Endothelial cell of umbilical vein (primary cell): ENCODE data around the gene PPM1F. TPM values are rescaled to one million over a fixed set of nuclear protein-coding genes. Genes with fewer than 3 reads are reported as not detected.

Experiments
- BruUV-seq: library from RNA; stranded (reverse); fragments of 400-500 nt; replicated peaks from 2 replicates; lab custom pipeline; 2021; lab: Mats Ljungman, UMichigan
- CTCF ChIA-PET: fragments of 300-600, 350-600 bp; sonication (Branson Sonifier 250); formaldehyde crosslinking; loops from one replicate; lab custom pipeline; 2021; ENCODE audit warnings: antibody characterized with exemption, inconsistent platforms; lab: Charles Lee
- POLR2A ChIA-PET: fragments of 300-600, 350-600 bp; sonication (Branson Sonifier 250); formaldehyde crosslinking; loops from one replicate; lab custom pipeline; 2021; ENCODE audit warnings: antibody characterized with exemption, inconsistent platforms; lab: Charles Lee
- DNase-seq: peaks from one replicate; pipeline ENCODE4 v3.0.0-alpha.2; 2011; ENCODE audit warnings: low read depth, low spot score
- FAIRE-seq: peaks from 2 replicates; lab custom pipeline; 2011; peaks lifted over from hg19 to GRCh38; lab: Jason Lieb, UNC
- H2AFZ ChIP-seq: 2 replicates; pipeline ENCODE4 v1.6.0; 2012; ENCODE audit warnings: low read depth, low read length, control low read depth, inconsistent platforms
- H3K27ac ChIP-seq: 2 replicates; pipeline ENCODE4 v1.5.1; 2011; ENCODE audit warnings: low read depth, mild to moderate bottlenecking, control low read depth, low read length, moderate library complexity; ENCODE audit not compliant: insufficient read depth
- H3K27me3 ChIP-seq, 2 experiments: 2 replicates each; pipeline versions ENCODE4 v1.6.0 to v1.6.1; 2011; ENCODE audit warnings: low read length in 2 of 2, mixed read lengths in 1 of 2; ENCODE audit not compliant: control insufficient read depth in 2 of 2, insufficient read depth in 2 of 2
- H3K36me3 ChIP-seq, 2 experiments: 2 replicates in 1 of 2; 3 replicates in 1 of 2; pipeline ENCODE4 v1.5.1; 2011; ENCODE audit warnings: low read length in 2 of 2, mild to moderate bottlenecking in 1 of 2, moderate library complexity in 1 of 2; ENCODE audit not compliant: control insufficient read depth in 2 of 2, insufficient read depth in 2 of 2; ENCODE audit errors: extremely low read depth in 1 of 2
- H3K4me1 ChIP-seq: 3 replicates; pipeline ENCODE4 v1.5.1; 2011; ENCODE audit warnings: mild to moderate bottlenecking, low read length; ENCODE audit not compliant: control insufficient read depth, insufficient read depth; ENCODE audit errors: extremely low read depth
- H3K4me2 ChIP-seq: 2 replicates; pipeline ENCODE4 v1.6.1; 2011; ENCODE audit warnings: low read length, control low read depth, mixed read lengths; ENCODE audit not compliant: insufficient read depth
- H3K4me3 ChIP-seq, 3 experiments: fragments of 200-600 bp in 1 of 3; sonication (generic), shearing (Covaris generic) in 1 of 3; replicated peaks in 1 of 3; 2 replicates each; pipeline ENCODE4 v1.5.1; 2011 to 2016; ENCODE audit warnings: control low read depth in 3 of 3, low read length in 3 of 3, mild to moderate bottlenecking in 2 of 3, inconsistent platforms in 1 of 3, low read depth in 1 of 3, moderate library complexity in 1 of 3; ENCODE audit not compliant: insufficient read depth in 1 of 3
- H3K79me2 ChIP-seq: 2 replicates; pipeline ENCODE4 v1.6.0; 2012; ENCODE audit warnings: low read length, inconsistent platforms; ENCODE audit not compliant: control insufficient read depth, insufficient read depth
- H3K9ac ChIP-seq: replicated peaks from 2 replicates; pipeline ENCODE3; 2011; ENCODE audit warnings: low read length, control low read depth; ENCODE audit not compliant: insufficient read depth; ENCODE audit errors: extremely low read depth
- H3K9me1 ChIP-seq: replicated peaks from 3 replicates; pipeline ENCODE4 v1.6.0; 2011; ENCODE audit warnings: mild to moderate bottlenecking, low read length; ENCODE audit not compliant: control insufficient read depth, insufficient read depth; ENCODE audit errors: extremely low read depth
- H3K9me3 ChIP-seq: replicated peaks from 2 replicates; pipeline ENCODE4 v1.5.1; 2012; ENCODE audit warnings: low read length, inconsistent platforms; ENCODE audit not compliant: control insufficient read depth, insufficient read depth
- H4K20me1 ChIP-seq: replicated peaks from 2 replicates; pipeline ENCODE3; 2011; ENCODE audit warnings: mild to moderate bottlenecking, low read length; ENCODE audit not compliant: control insufficient read depth, insufficient read depth; ENCODE audit errors: extremely low read depth
- CTCF ChIP-seq, 2 donors: IDR thresholded peaks; 1 replicate in 1 of 2; 2 replicates in 1 of 2; pipeline ENCODE4 v1.5.1; 2011; ENCODE audit warnings: low read length in 2 of 2, mild to moderate bottlenecking in 2 of 2, moderate library complexity in 2 of 2, control low read depth in 1 of 2, inconsistent platforms in 1 of 2, low read depth in 1 of 2; ENCODE audit not compliant: insufficient read depth in 1 of 2; ENCODE audit errors: extremely low read depth in 1 of 2
- EZH2 ChIP-seq: IDR thresholded peaks from 2 replicates; pipeline ENCODE4 v1.6.1; 2012; ENCODE audit warnings: borderline replicate concordance, low read depth, mild to moderate bottlenecking, moderate library complexity, low read length, inconsistent platforms; ENCODE audit not compliant: severe bottlenecking
- FOS ChIP-seq: IDR thresholded peaks from 2 replicates; pipeline ENCODE4 v1.6.1; 2011; ENCODE audit warnings: mild to moderate bottlenecking, low read length, moderate library complexity, borderline replicate concordance; ENCODE audit not compliant: insufficient read depth
- GATA2 ChIP-seq: IDR thresholded peaks from 2 replicates; pipeline ENCODE4 v1.7.0; 2011; ENCODE audit warnings: low read depth, mild to moderate bottlenecking, moderate library complexity, mixed read lengths, low read length; ENCODE audit not compliant: insufficient read length, insufficient read depth
- JUN ChIP-seq: IDR thresholded peaks from 2 replicates; pipeline ENCODE4 v1.6.1; 2011; ENCODE audit warnings: borderline replicate concordance, low read depth; ENCODE audit not compliant: insufficient read length, insufficient read depth
- MAX ChIP-seq: IDR thresholded peaks from 2 replicates; pipeline ENCODE4 v1.6.1; 2011; ENCODE audit not compliant: insufficient read depth, insufficient read length
- MYC ChIP-seq: IDR thresholded peaks from one replicate; pipeline ENCODE4 v1.6.1; 2011; ENCODE audit warnings: mild to moderate bottlenecking, low read depth, low read length
- POLR2A ChIP-seq: IDR thresholded peaks from 2 replicates; pipeline ENCODE4 v1.6.1; 2012; ENCODE audit warnings: low read depth, mild to moderate bottlenecking, control low read depth, low read length
- POLR2AphosphoS5 ChIP-seq: IDR thresholded peaks from 2 replicates; pipeline ENCODE4 v1.6.1; 2012; ENCODE audit warnings: low read depth, mild to moderate bottlenecking, control low read depth, low read length, moderate library complexity; ENCODE audit not compliant: insufficient read depth
- dilution Hi-C: fragments of 300-500 bp; cut with MboI; formaldehyde crosslinking; loops from one replicate; pipeline ENCODE4 v1.15.0; 2019; ENCODE audit warnings: low sequenced_read_pairs; ENCODE audit not compliant: extremely low pct_ligation_motif_present
- intact Hi-C: fragments of 100-400 bp; cut with micrococcal nuclease; formaldehyde crosslinking; loops from one replicate; pipeline ENCODE4 v1.10.0; 2022
- polyA plus RNA-seq, 4 experiments: library from polyadenylated mRNA; depleted of rRNA in 3 of 4; stranded (reverse) in 3 of 4; unstranded in 1 of 4; fragments of >200 nt; gene quantifications; 2 replicates each; pipeline versions ENCODE4 v1.2.1 to v1.2.3, GENCODE V29; 2011 to 2012; ENCODE audit warnings: missing spikeins in 1 of 4
- total RNA-seq: library from RNA; stranded (reverse); gene quantifications from 2 replicates; pipeline ENCODE4 v1.2.3, GENCODE V29; 2021

Gene PPM1F
- total and polyA plus RNA-seq, 2 donors (not counting 3 experiments of a cell fraction or from before 2014, with no cell fraction given), result 107 to 178 TPM

- dilution Hi-C loops (no loop called here), intact Hi-C loops (no loop called here)
- Histone ChIP-seq H3K36me3 (peaks cover 7 to 9% of the 10 kb centered on the region in 2 experiments), H4K20me1 (no peaks in the 10 kb centered on the region), H3K9me3 (no peaks in the 10 kb centered on the region), H3K4me3 (no peak overlapping the region), H3K4me2 (no peak overlapping the region), H3K4me1 (peaks cover 8% of the 10 kb centered on the region), H2AFZ (no peak overlapping the region), H3K9ac (no peak overlapping the region), H3K27ac (no peak overlapping the region), H3K27me3 (no peaks in the 10 kb centered on the region), H3K79me2 (peaks cover 40% of the 10 kb centered on the region), H3K9me1 (no peaks in the 10 kb centered on the region)
- POLR2A ChIA-PET, result no interaction called here
- CTCF ChIA-PET, result no interaction called here
- BruUV-seq, result no TSS peak
- FAIRE-seq (no peak), DNase-seq (no peak)
- TF ChIP-seq MYC (no peak), POLR2A (no peak), EZH2 (no peak), FOS (no peak), MAX (no peak), GATA2 (no peak), JUN (no peak), POLR2AphosphoS5 (no peak), CTCF (IDR thresholded peaks at IDR 0.05; ENCODE audit: extremely low read depth in 1 of 2, insufficient read depth in 1 of 2, low read depth in 1 of 2, low read length in 2 of 2) (no peak)
These were observed 26.1 kb upstream of the PPM1F start for GRCh38 chr22:21978564-21979386.
